Chondrocyte (in vitro differentiated cells): Measurements from ENCODE around the gene BCL11B. TPM values are rescaled to one million over a fixed set of nuclear protein-coding genes. Genes with fewer than 3 reads are reported as not detected.

Experiments used
- DNase-seq: peaks from one replicate; pipeline ENCODE4 v3.0.0; 2021; ENCODE audit warnings: mixed read lengths, low spot score
- H3K27ac Mint-ChIP-seq: one replicate; pipeline ENCODE4 v1.8.0; 2021; ENCODE audit warnings: mild to moderate bottlenecking, moderate library complexity, mixed read lengths; ENCODE audit not compliant: unreplicated experiment
- H3K27me3 Mint-ChIP-seq: 2 replicates; pipeline ENCODE4 v1.8.0; 2021; ENCODE audit warnings: low read depth, mixed read lengths
- H3K36me3 Mint-ChIP-seq: 2 replicates; pipeline ENCODE4 v1.8.0; 2021; ENCODE audit warnings: low read depth, mixed read lengths
- H3K4me1 Mint-ChIP-seq: 2 replicates; pipeline ENCODE4 v1.8.0; 2021; ENCODE audit warnings: low read depth, mild to moderate bottlenecking, mixed read lengths
- H3K4me3 Mint-ChIP-seq: one replicate; pipeline ENCODE4 v1.8.0; 2021; ENCODE audit warnings: mild to moderate bottlenecking, moderate library complexity, mixed read lengths; ENCODE audit not compliant: unreplicated experiment
- H3K9me3 Mint-ChIP-seq: 2 replicates; pipeline ENCODE4 v1.8.0; 2021; ENCODE audit warnings: low read depth, mixed read lengths
- total RNA-seq: library from RNA; stranded (reverse); gene quantifications from 3 replicates; pipeline ENCODE4 v1.2.1, GENCODE V29; 2021
- TF ChIP-seq, protein P1 (sequence below): fragments of 200-600 bp; sonication (generic); IDR thresholded peaks from 2 replicates; pipeline ENCODE4 v1.5.0; 2021; ENCODE audit warnings: antibody characterized with exemption, mild to moderate bottlenecking, moderate library complexity

The BCL11B gene
- total RNA-seq, 1 donor from 2014 or later: 0.17 TPM

GRCh38 chr14:99194136-99194535 lies 77.9 kb downstream of the BCL11B start:
- no peak overlapping the region for H3K4me3 Mint-ChIP-seq
- TF ChIP-seq, protein P1, sequence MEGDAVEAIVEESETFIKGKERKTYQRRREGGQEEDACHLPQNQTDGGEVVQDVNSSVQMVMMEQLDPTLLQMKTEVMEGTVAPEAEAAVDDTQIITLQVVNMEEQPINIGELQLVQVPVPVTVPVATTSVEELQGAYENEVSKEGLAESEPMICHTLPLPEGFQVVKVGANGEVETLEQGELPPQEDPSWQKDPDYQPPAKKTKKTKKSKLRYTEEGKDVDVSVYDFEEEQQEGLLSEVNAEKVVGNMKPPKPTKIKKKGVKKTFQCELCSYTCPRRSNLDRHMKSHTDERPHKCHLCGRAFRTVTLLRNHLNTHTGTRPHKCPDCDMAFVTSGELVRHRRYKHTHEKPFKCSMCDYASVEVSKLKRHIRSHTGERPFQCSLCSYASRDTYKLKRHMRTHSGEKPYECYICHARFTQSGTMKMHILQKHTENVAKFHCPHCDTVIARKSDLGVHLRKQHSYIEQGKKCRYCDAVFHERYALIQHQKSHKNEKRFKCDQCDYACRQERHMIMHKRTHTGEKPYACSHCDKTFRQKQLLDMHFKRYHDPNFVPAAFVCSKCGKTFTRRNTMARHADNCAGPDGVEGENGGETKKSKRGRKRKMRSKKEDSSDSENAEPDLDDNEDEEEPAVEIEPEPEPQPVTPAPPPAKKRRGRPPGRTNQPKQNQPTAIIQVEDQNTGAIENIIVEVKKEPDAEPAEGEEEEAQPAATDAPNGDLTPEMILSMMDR: no peak
- no peak overlapping the region for H3K27ac Mint-ChIP-seq
- peak; percentile 72 for DNase-seq
- peaks cover 48% of the 10 kb centered on the region for H3K27me3 Mint-ChIP-seq
- no peaks in the 10 kb centered on the region for H3K9me3 Mint-ChIP-seq
- H3K36me3 Mint-ChIP-seq: peaks cover 2% of the 10 kb centered on the region
- peaks cover 15% of the 10 kb centered on the region for H3K4me1 Mint-ChIP-seq

- H3K36me3 Mint-ChIP-seq: peaks cover 2% of the 10 kb centered on the region
- H3K9me3 Mint-ChIP-seq: no peaks in the 10 kb centered on the region
- no peak overlapping the region for H3K27ac Mint-ChIP-seq
- peaks cover 15% of the 10 kb centered on the region for H3K4me1 Mint-ChIP-seq
- H3K4me3 Mint-ChIP-seq: no peak overlapping the region
- DNase-seq: peak; percentile 14
- peaks cover 41% of the 10 kb centered on the region for H3K27me3 Mint-ChIP-seq
- TF ChIP-seq, protein P1: no peak
These were observed 79.2 kb downstream of the BCL11B start for GRCh38 chr14:99192830-99193229.

DNA sequence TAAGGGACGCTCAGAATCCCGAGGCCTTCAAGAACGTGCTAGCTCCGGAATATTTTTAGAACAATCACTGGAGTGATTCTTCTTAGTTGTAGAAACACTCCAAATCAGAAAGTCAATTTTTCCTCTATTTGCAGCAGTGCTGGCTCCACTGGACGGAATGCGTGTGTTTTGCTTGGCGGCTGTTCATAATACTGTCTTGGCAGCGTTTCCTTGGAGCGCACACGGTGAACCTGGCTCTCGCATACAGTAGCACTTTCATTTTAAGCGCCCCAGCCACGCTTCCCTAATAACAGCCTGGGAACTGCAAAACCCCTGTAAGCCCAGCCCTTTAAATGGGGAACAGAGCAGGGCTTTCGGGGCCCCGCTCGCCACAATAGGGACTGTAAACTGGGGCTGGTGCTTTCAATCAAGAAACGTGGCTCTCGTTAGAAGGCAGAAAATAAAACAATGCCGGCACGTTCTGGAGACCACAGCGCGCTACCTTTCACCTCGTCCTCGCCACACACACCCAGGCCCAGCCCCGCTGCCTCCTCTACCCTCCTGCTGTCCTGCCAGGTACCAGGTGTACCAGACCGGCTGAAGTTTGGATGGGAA lies 79.9 kb downstream of the BCL11B start:
- peak overlapping the region; percentile 37 for H3K27ac Mint-ChIP-seq
- H3K4me1 Mint-ChIP-seq: peaks cover 15% of the 10 kb centered on the region
- no peaks in the 10 kb centered on the region for H3K9me3 Mint-ChIP-seq
- H3K27me3 Mint-ChIP-seq: peaks cover 36% of the 10 kb centered on the region
- peak; percentile 74 for DNase-seq
- TF ChIP-seq, protein P1: no peak
- H3K4me3 Mint-ChIP-seq: peak overlapping the region; percentile 57
- peaks cover 2% of the 10 kb centered on the region for H3K36me3 Mint-ChIP-seq

DNA sequence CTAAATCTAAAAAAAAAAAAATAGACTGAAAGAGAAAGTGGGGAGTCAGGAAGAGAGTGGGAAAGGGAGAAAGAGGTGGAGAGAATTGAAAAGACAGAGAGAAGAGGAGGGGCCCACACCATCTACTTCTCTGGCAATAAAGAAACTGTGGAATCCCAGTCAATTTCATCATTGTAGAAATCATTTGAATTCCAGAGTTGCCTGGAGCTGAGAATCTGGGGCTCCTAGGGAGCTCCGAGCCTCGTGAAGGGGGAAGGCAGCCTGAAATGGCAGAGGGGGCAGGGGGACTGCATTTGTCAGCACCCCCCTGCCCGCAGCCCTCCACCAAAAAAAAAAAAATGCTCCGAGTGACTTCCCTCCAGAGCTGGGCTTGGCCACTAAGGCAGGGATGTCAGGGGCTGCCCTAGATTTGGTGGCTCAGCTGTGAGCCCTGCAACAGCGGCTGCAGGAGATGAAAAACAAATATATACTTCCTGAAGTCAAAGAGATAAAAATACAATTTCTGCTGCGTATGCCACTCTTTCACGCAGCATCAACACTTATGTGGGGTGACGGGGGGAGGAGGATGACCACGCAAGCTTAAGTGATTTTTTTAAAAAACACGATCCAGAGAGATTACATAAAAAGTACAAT lies 80.5 kb downstream of the BCL11B start:
- TF ChIP-seq, protein P1: no peak
- Mint-ChIP-seq H3K27me3 (peaks cover 40% of the 10 kb centered on the region), H3K36me3 (peaks cover 2% of the 10 kb centered on the region), H3K27ac (peak overlapping the region; percentile 55), H3K4me3 (peak overlapping the region; percentile 57), H3K9me3 (no peaks in the 10 kb centered on the region), H3K4me1 (peaks cover 15% of the 10 kb centered on the region)
- DNase-seq: peak; percentile 9

DNA sequence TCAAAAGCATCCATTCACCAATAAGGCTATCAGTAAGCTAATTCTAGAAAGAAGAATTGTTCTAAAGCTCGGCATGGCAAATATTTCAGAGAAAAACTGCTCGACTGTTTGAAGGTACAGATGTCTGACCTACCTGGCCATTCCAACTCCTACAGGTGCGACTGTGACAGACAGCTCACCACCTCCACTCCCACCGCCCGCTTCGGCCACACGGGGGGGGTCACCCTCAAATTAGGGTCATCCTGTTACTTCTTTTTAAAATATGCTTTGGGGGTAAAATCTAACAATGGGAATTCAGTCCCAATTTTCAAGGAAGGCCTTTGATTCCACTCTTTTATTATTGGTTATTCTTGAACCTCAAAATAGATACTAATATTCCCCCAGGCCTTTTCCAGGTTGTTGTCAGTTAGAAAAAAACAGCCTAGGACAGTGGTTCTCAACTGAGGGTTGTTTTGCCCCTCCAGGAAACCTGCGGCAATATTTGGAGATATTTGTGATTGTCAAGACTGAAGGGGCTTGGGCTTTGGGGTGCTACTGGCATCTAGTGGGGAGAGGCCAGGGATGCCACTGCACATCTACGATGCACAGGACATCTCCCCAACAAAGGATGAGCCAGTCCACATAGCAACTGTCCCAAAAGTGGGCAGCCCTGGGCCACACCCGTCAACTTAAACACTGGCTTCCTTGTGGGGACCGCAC lies 81.2 kb downstream of the BCL11B start:
- H3K4me1 Mint-ChIP-seq: peaks cover 15% of the 10 kb centered on the region
- no peaks in the 10 kb centered on the region for H3K9me3 Mint-ChIP-seq
- TF ChIP-seq, protein P1: peak; percentile 20
- peaks cover 46% of the 10 kb centered on the region for H3K27me3 Mint-ChIP-seq
- no peak for DNase-seq
- peak overlapping the region; percentile 55 for H3K27ac Mint-ChIP-seq
- H3K4me3 Mint-ChIP-seq: no peak overlapping the region
- H3K36me3 Mint-ChIP-seq: peaks cover 2% of the 10 kb centered on the region
